ENCODE measurements around the gene FANCD2.

DNA sequence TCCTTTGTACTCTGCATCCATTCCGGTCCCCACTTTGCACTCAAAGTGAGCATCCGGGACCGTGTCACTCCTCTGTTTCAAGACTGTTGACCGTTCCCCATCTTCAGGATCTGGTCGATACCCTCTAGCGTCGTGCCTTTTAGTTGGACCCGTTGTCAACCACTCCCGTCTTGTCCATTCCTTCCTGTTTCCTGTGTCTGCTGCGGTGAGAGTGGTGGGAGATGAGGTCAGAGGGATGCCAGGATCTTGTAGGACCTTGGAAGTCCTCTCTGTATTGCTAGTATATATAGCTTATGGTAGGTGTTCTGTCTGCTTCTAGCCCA lies 89.9 kb downstream of the FANCD2 start:
- TF ChIP-seq, protein P1, sequence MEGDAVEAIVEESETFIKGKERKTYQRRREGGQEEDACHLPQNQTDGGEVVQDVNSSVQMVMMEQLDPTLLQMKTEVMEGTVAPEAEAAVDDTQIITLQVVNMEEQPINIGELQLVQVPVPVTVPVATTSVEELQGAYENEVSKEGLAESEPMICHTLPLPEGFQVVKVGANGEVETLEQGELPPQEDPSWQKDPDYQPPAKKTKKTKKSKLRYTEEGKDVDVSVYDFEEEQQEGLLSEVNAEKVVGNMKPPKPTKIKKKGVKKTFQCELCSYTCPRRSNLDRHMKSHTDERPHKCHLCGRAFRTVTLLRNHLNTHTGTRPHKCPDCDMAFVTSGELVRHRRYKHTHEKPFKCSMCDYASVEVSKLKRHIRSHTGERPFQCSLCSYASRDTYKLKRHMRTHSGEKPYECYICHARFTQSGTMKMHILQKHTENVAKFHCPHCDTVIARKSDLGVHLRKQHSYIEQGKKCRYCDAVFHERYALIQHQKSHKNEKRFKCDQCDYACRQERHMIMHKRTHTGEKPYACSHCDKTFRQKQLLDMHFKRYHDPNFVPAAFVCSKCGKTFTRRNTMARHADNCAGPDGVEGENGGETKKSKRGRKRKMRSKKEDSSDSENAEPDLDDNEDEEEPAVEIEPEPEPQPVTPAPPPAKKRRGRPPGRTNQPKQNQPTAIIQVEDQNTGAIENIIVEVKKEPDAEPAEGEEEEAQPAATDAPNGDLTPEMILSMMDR (IDR thresholded peaks at IDR 0.05), result no peak
- TF ChIP-seq POLR2A (IDR thresholded peaks at IDR 0.05) (no peak), POLR2AphosphoS5 (IDR thresholded peaks at IDR 0.05; ENCODE audit: insufficient read depth in 1 of 2, low read depth in 1 of 2) (no peak)
